Measurements from ENCODE around the gene NHS.

GRCh38 chrX:17697191-17697590, 322.2 kb downstream of the NHS start:
- TF ChIP-seq CTCF (IDR thresholded peaks at IDR 0.05; ENCODE audit: low read length) (no peak), EZH2 (optimal IDR thresholded peaks at IDR 0.05; ENCODE audit: low read depth, low read length) (no peak), EZH2phosphoT487 (IDR thresholded peaks at IDR 0.05; ENCODE audit: low read length) (no peak)
